Astrocyte (in vitro differentiated cells and primary cell): Measurements from ENCODE around the gene CDC73.

Experiments
- EZH2 ChIP-seq: IDR thresholded peaks from 2 replicates; pipeline ENCODE4 v1.6.1; 2012; ENCODE audit warnings: mild to moderate bottlenecking, low read length, inconsistent platforms; ENCODE audit not compliant: insufficient read depth
- TF ChIP-seq, protein P1 (sequence below): IDR thresholded peaks from 2 replicates; pipeline ENCODE4 v1.5.1; 2011; ENCODE audit warnings: low read depth, mild to moderate bottlenecking, inconsistent platforms, low read length, moderate library complexity; ENCODE audit not compliant: insufficient read depth

- TF ChIP-seq, protein P1, sequence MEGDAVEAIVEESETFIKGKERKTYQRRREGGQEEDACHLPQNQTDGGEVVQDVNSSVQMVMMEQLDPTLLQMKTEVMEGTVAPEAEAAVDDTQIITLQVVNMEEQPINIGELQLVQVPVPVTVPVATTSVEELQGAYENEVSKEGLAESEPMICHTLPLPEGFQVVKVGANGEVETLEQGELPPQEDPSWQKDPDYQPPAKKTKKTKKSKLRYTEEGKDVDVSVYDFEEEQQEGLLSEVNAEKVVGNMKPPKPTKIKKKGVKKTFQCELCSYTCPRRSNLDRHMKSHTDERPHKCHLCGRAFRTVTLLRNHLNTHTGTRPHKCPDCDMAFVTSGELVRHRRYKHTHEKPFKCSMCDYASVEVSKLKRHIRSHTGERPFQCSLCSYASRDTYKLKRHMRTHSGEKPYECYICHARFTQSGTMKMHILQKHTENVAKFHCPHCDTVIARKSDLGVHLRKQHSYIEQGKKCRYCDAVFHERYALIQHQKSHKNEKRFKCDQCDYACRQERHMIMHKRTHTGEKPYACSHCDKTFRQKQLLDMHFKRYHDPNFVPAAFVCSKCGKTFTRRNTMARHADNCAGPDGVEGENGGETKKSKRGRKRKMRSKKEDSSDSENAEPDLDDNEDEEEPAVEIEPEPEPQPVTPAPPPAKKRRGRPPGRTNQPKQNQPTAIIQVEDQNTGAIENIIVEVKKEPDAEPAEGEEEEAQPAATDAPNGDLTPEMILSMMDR, result no peak
- no peak for TF ChIP-seq EZH2
These were observed 120.2 kb downstream of the CDC73 start for GRCh38 chr1:193242000-193242399.
